Liver (tissue), 9 donors: ENCODE measurements around the gene SCAMP5. TPM values are rescaled to one million over a fixed set of nuclear protein-coding genes. Genes with fewer than 3 reads are reported as not detected.

Experiments used
- DNase-seq: peaks from one replicate; pipeline ENCODE4 v3.0.0-alpha.2; 2017; ENCODE audit warnings: low spot score
- H3K27ac ChIP-seq, 2 donors: one replicate each; pipeline ENCODE4 v1.7.0; 2013; ENCODE audit warnings: inconsistent platforms in 2 of 2, low read length in 2 of 2, control low read depth in 1 of 2, low read depth in 1 of 2, mild to moderate bottlenecking in 1 of 2
- H3K27me3 ChIP-seq, 4 donors: one replicate each; pipeline versions ENCODE4 v1.6.1 to v1.7.0; 2013; ENCODE audit warnings: low read length in 3 of 4, inconsistent platforms in 1 of 4, mild to moderate bottlenecking in 1 of 4, moderate library complexity in 1 of 4; ENCODE audit not compliant: control insufficient read depth in 4 of 4, insufficient read depth in 4 of 4
- H3K36me3 ChIP-seq, 4 donors: one replicate each; pipeline versions ENCODE4 v1.6.1 to v1.7.0; 2013; ENCODE audit warnings: low read length in 3 of 4, mild to moderate bottlenecking in 3 of 4, low read depth in 1 of 4, moderate library complexity in 1 of 4; ENCODE audit not compliant: control insufficient read depth in 4 of 4, insufficient read depth in 3 of 4
- H3K4me1 ChIP-seq, 4 donors: one replicate each; pipeline versions ENCODE4 v1.6.1 to v1.7.0; 2013; ENCODE audit warnings: low read length in 3 of 4, mild to moderate bottlenecking in 3 of 4, moderate library complexity in 1 of 4; ENCODE audit not compliant: control insufficient read depth in 4 of 4, insufficient read depth in 4 of 4
- H3K4me3 ChIP-seq, 3 donors: one replicate each; pipeline versions ENCODE4 v1.6.1 to v1.7.0; 2013; ENCODE audit warnings: low read length in 3 of 3, control low read depth in 1 of 3, low read depth in 1 of 3, mild to moderate bottlenecking in 1 of 3
- H3K9ac ChIP-seq, 2 donors: one replicate each; pipeline ENCODE4 v1.7.0; 2013; ENCODE audit warnings: low read length in 2 of 2, mild to moderate bottlenecking in 2 of 2, moderate library complexity in 2 of 2, control low read depth in 1 of 2, low read depth in 1 of 2
- H3K9me3 ChIP-seq, 4 donors: one replicate each; pipeline versions ENCODE4 v1.6.1 to v1.7.0; 2013; ENCODE audit warnings: low read length in 3 of 4; ENCODE audit not compliant: control insufficient read depth in 4 of 4
- CTCF ChIP-seq: fragments of 150-350 bp; IDR thresholded peaks from 2 replicates; pipeline ENCODE4 v1.5.1; 2017; ENCODE audit warnings: improper control_type of control experiment, low read depth, low read length; ENCODE audit not compliant: missing input control
- EGR1 ChIP-seq, 2 donors: IDR thresholded peaks; 2 replicates each; pipeline ENCODE4 v1.6.1; 2016 to 2018; ENCODE audit warnings: antibody characterized with exemption in 2 of 2, low read depth in 2 of 2
- FOXA1 ChIP-seq: IDR thresholded peaks from 2 replicates; pipeline ENCODE4 v1.6.1; 2016; ENCODE audit warnings: antibody characterized with exemption
- FOXA2 ChIP-seq: IDR thresholded peaks from 2 replicates; pipeline ENCODE4 v1.6.1; 2016; ENCODE audit warnings: antibody characterized with exemption
- GABPA ChIP-seq, 2 donors: IDR thresholded peaks in 1 of 2; conservative IDR thresholded peaks in 1 of 2; 2 replicates each; pipeline ENCODE4 v1.6.1; 2016; ENCODE audit warnings: antibody characterized with exemption in 2 of 2, mild to moderate bottlenecking in 1 of 2, moderate library complexity in 1 of 2
- HNF4A ChIP-seq, 2 donors: conservative IDR thresholded peaks; 2 replicates each; pipeline ENCODE4 v1.6.1; 2016; ENCODE audit warnings: antibody characterized with exemption in 2 of 2, mild to moderate bottlenecking in 2 of 2
- HNF4G ChIP-seq: IDR thresholded peaks from 2 replicates; pipeline ENCODE4 v1.6.1; 2016; ENCODE audit warnings: antibody characterized with exemption
- JUND ChIP-seq, 2 donors: IDR thresholded peaks; 2 replicates each; pipeline ENCODE4 v1.6.1; 2016; ENCODE audit warnings: antibody characterized with exemption in 2 of 2
- NR2F2 ChIP-seq: IDR thresholded peaks from 2 replicates; pipeline ENCODE4 v1.6.1; 2016; ENCODE audit warnings: antibody characterized with exemption
- REST ChIP-seq: IDR thresholded peaks from 2 replicates; pipeline ENCODE4 v1.6.1; 2016; ENCODE audit warnings: antibody characterized with exemption, mild to moderate bottlenecking
- TAF1 ChIP-seq: conservative IDR thresholded peaks from 2 replicates; pipeline ENCODE4 v1.6.1; 2016; ENCODE audit warnings: antibody characterized with exemption, mild to moderate bottlenecking
- YY1 ChIP-seq: IDR thresholded peaks from 2 replicates; pipeline ENCODE4 v1.6.1; 2016; ENCODE audit warnings: antibody characterized with exemption, mild to moderate bottlenecking
- WGBS: extraction: QIAGEN DNeasy Blood & Tissue Kit; methylation state at CpG from one replicate; pipeline ENCODE4 v1.1.7; 2013; 5-methylcytosine and 5-hydroxymethylcytosine counted together
- polyA plus RNA-seq, 2 donors: library from polyadenylated mRNA; stranded (reverse) in 1 of 2; unstranded in 1 of 2; fragments of 200-250 nt in 1 of 2; fragments of >200 nt in 1 of 2; fragmentation: Nextera tagmentation in 1 of 2; extraction: Ambion mirVana in 1 of 2; gene quantifications; one replicate each; pipeline versions ENCODE4 v1.2.1 to v1.2.3, GENCODE V29; 2013 to 2015
- total RNA-seq, 2 donors: library from RNA; depleted of rRNA; stranded (reverse); fragments of >200 nt; gene quantifications; one replicate each; pipeline ENCODE4 v1.2.3, GENCODE V29; 2014
- TF ChIP-seq, protein P1 (sequence below): IDR thresholded peaks from 2 replicates; pipeline ENCODE4 v1.6.1; 2016; ENCODE audit warnings: antibody characterized with exemption
- TF ChIP-seq, protein P2 (sequence below): IDR thresholded peaks from 2 replicates; pipeline ENCODE4 v1.6.1; 2016; ENCODE audit warnings: antibody characterized with exemption
- donor health status: healthy.
- donor health status: healthy.
- donor health status: healthy.
- donor health status: healthy.
- donor health status: healthy.

The SCAMP5 gene
- total and polyA plus RNA-seq, 4 donors, result 0.50 to 7.5 (median 5.7) TPM

DNA sequence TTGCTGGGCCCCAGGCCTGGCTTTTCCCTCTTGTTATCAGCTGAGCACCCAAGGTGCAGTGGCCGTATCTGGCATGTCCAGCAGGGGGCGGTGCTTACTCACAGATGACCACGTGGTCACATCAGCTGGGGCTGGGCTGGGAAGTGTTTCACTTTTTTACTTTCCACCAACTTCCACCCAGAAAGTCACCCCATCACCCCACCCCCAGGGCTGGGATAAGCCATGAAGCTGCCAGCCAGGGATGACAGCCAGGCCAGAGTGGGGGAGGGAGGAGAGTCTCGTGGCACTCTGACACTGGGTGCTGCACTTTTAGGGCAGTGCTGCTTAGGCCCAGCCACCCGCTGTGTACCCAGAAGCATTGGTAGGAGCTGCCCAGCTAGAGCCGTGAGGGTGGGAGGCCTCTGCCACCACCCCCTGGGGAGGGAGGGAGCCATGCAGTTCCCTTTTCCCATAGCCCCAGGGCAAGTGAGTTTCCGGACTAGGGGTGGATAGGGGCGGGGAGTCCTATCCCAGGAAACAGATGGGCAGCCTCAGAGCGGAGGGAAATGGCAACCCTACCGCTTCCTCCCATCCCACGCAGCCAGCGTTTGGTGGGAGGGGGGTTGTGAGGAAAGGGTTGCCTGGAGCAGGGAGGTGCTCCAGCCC, 34.1 kb downstream of the SCAMP5 start (continued):
- TF ChIP-seq CTCF, result peak; percentile 97
- peak in 1 of 2 donors; percentile 32 for TF ChIP-seq EGR1 (IDR thresholded peaks at IDR 0.05; ENCODE audit: low read depth in 2 of 2)
- TF ChIP-seq HNF4A (conservative IDR thresholded peaks at IDR 0.05), result no peak
- TF ChIP-seq NR2F2, result peak; percentile 74
- TF ChIP-seq, protein P1, sequence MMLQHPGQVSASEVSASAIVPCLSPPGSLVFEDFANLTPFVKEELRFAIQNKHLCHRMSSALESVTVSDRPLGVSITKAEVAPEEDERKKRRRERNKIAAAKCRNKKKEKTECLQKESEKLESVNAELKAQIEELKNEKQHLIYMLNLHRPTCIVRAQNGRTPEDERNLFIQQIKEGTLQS, result no peak
- peak; percentile 53 for TF ChIP-seq YY1
- TF ChIP-seq HNF4G, result no peak
- TF ChIP-seq TAF1, result no peak

- H3K9ac ChIP-seq, result no peak overlapping the region
- no peak for DNase-seq
- no peaks in the 10 kb centered on the region for H3K36me3 ChIP-seq
- no peak for TF ChIP-seq YY1
- TF ChIP-seq, protein P2, sequence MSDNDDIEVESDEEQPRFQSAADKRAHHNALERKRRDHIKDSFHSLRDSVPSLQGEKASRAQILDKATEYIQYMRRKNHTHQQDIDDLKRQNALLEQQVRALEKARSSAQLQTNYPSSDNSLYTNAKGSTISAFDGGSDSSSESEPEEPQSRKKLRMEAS, result no peak
- no peak for TF ChIP-seq CTCF
- TF ChIP-seq NR2F2, result no peak
- TF ChIP-seq HNF4G, result no peak
- TF ChIP-seq REST, result no peak
- TF ChIP-seq FOXA1, result no peak
- no peak for TF ChIP-seq GABPA (IDR thresholded peaks at IDR 0.05 in 1 of 2, conservative IDR thresholded peaks at IDR 0.05 in 1 of 2)
- no peak for TF ChIP-seq FOXA2
- TF ChIP-seq JUND (IDR thresholded peaks at IDR 0.05), result no peak
- no peaks in the 10 kb centered on the region for H3K9me3 ChIP-seq
- peaks cover 7 to 22% (median 18%) of the 10 kb centered on the region in 4 donors for H3K4me1 ChIP-seq
- H3K27me3 ChIP-seq, result no peaks in the 10 kb centered on the region
- no peak overlapping the region for H3K4me3 ChIP-seq
- no peak overlapping the region for H3K27ac ChIP-seq
- WGBS, result 49% methylated on average over 2 of the region's 2 CpGs
Observed at GRCh38 chr15:75030023-75030413, 34.7 kb downstream of the SCAMP5 start.
